CD4-positive, alpha-beta T cell treated with Interleukin-4 for 4 hours (primary cell): ENCODE measurements around the gene BCL7B.
"Not testable (repeated sequence)": the region's sequence is repeated elsewhere in the genome, so short reads cannot be mapped to it uniquely, and the experiment has no call there.

Experiments
- DNase-seq: peaks from one replicate; pipeline ENCODE4 v3.0.0-alpha.2; 2020

Gene BCL7B

DNA sequence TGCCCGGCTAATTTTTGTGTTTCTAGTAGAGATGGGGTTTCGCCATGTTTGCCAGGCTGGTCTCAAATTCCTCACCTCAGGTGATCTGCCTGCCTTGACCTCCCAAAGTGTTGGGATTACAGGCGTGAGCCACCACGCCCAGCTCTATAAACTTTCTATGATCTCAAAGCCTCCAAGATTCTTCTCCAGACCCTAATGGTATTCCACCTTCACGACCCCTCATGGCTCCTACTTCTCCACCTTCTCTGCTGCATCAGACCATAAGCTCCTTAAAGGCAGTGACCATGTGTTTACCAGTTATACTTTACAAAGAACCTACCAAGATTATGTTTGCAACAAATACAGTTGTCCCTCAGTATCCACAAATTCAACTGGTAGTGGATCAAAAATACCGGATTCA lies 25.3 kb downstream of the BCL7B start:
- no peak for DNase-seq

GRCh38 chr7:73530800-73531199 lies 26.7 kb downstream of the BCL7B start:
- no peak for DNase-seq

- DNase-seq: no peak
These were observed 30.3 kb downstream of the BCL7B start for GRCh38 chr7:73526896-73527821.

DNA sequence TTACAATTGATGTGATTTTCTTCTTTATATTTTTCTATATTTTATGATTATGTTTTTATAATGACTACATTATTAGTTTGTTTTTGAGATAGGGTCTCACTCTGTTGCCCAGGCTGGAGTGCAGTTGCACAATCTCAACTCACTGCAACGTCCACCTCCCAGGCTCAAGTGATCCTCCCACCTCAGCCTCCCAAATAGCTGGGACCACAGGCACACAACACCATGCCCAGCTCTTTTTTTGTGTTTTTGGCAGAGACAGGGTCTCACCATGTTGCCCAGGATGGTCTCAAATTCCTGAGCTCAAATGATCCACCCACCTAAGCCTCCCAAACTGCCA lies 31.4 kb downstream of the BCL7B start:
- DNase-seq: not testable (repeated sequence)

GRCh38 chr7:73522105-73522872 lies 35.2 kb downstream of the BCL7B start, which contains the start of gene BAZ1B:
Gene BAZ1B, minus strand, starts transcription at chr7:73522293. Its CDS starts 360 bp downstream, at chr7:73521933.
- peak; percentile 99 for DNase-seq

- DNase-seq: no peak
These were observed 35.8 kb downstream of the BCL7B start for GRCh38 chr7:73521636-73522104.

- no peak for DNase-seq
These were observed 36.5 kb downstream of the BCL7B start for GRCh38 chr7:73520673-73521635.

DNA sequence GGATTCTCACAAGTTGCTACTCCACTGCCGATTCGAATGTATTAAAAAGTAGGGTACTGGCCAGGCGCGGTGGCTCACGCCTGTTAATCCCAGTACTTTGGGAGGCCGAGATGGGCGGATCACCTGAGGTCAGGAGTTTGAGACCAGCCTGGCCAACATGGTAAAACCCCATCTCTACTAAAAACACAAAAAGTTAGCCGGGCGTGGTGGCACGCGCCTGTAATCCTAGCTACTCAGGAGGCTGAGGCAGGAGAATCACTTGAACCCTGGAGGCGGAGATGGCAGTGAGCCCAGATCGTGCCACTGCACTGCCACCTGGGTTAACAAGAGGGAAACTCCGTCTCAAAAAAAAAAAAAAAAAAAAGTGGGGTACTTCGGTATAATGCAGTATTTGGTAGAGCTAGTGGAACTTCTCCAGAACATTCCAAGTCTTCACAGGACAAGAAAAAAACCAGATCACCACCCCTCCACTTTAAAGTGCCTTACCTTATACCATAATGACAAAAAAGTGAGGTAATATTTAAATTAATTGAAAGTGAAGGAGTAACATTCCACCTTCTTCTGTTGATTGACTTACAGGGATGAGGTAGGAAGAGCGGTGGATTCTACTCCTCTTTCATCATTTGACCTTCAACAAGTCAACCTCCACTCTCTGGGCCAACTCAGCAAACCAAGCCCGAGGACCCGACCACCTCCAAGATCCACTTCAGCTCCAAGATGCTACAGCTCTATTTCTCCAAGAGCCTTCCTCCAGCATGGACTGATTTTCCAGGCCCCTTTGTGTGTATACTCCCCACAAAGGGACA lies 37.4 kb downstream of the BCL7B start:
- peak; percentile 29 for DNase-seq

DNA sequence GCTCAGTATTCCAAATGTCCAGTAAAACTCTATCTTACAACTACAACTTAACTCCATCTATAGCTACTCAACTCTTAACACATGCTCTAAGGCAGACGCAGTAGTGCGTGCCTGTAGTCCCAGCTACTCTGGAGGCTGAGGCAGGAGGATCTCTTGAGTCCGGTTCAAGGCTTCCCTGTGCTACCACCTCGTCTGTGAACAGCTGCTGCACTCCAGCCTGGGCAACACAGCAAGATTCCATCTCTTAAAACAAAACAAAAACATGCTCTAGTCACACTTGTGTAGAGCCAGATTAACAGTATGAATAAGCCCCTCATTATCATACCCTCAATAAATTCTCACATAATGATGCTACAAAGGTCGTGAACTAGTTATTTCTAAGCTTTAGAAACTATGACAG lies 39.0 kb downstream of the BCL7B start:
- DNase-seq: no peak

DNA sequence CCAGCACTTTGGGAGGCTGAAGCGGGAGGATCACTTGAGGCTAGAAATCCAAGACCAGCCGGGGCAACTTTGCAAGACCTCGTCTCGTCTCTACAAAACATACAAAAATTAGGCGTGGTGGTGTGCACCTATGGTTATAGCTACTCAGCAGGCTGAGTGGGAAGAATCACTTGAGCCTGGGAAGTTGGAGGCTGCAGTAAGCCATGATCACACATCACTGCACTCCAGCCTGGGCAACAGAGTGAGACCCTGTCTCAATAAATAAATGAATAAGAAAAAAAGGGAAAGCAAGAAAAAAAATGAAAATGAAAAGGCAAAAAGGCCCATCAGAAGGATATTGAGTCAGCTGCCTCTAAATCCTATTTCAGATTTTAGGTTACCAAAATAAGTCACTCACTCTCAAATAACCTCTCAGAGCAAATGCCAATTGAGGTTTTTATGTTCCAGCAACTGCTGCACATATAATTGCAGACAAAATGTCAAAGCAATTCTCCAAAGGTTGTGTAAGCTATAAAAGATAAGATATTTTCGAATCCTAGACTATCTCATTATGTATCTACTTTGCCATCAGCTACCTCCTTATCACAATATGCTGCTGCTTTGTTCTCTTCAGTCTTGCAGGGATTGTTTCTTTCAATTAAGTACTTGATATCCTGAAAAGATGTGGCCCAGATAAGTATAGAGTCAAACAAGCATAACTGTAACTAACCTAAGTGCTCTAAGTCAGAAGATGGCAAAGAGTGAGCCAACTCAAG lies 40.1 kb downstream of the BCL7B start:
- DNase-seq: no peak

DNA sequence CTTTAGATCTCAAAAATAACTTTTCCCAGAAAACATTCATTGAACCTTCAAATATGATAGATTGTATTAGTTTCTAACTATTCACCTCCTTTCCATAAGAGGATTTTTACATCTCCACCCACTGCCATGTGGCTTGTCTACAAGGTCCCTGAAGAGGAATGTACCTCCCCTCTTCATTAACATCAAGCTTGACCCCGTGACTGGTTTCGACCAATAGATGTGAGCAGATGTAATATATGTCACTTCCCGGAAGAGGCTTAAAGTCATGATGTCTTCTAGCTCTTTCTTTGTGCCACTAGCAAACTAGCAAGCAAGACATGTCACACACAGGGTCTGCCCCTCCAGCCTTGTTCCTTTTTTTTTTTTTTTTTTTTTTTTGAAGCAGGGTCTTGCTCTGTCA lies 42.3 kb downstream of the BCL7B start:
- DNase-seq: no peak

DNA sequence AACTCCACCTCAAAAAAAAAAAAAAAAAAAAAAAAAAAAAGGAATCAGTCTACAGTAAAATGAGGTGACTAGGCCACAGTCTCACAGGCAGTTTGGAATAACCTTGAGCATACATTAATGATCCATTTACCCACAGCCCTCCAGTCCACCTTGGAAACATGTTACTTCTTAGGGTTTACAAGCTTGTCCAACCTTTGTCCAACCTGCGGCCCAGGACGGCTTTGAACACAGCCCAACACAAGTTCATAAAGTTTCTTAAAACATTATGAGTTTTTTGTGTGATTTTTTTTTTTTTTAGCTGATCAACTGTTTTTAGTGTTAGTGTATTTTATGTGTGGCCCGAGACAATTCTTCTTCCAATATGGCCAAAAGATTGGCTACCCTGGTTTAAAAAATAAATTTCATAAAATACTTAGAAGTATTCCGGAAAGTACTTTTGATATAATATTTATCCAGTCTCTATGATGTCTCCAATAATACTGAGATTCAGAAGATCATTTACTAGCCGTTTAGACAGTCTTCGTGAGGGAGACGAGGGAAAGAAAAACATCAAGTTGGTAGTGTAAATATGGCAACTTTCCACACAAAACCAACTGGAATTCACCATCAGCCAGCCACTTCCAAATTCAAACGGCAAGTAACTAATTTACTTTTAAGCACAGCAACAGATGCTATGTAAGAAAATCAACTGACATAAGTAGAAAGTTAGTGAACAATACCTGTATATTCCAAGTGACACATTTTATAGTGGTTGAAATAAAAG lies 45.3 kb downstream of the BCL7B start:
- DNase-seq: no peak

DNA sequence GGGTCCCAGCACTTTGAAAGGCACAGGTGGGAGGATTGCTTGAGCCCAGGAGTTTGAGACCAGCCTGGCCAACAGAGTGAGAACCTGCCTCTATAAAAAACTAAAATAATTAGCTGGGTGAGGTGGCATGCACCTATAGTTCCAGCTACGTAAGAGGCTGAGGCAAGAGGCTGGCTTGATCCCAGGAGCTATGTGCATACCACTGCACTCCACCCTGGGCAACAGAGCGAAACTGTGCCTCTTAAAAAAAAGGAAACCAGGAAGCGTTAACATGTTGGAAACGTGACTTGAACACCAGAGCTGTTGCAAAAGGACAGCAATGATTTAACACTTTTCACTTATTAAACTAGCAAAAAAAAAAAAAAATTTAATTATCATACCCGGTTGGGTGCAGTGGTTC lies 48.0 kb downstream of the BCL7B start:
- no peak for DNase-seq

DNA sequence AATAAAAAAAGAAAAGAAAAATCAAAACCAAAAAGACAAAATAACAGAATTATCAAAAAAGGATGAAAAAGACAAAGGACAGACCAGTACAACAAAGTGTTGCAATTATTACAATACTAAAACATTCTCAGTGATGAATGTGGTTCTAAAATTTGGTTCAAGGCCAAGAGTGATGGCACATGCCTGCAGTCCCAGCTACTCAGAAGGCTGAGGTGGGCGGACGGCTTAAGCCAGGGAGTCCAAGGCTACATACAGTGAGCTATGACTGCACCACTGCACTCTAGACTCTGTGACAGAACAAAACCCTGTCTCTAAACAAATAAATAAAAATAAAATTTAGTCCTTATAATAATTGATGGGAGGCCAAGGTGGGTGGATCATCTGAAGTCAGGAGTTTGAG lies 49.9 kb downstream of the BCL7B start:
- no peak for DNase-seq

DNA sequence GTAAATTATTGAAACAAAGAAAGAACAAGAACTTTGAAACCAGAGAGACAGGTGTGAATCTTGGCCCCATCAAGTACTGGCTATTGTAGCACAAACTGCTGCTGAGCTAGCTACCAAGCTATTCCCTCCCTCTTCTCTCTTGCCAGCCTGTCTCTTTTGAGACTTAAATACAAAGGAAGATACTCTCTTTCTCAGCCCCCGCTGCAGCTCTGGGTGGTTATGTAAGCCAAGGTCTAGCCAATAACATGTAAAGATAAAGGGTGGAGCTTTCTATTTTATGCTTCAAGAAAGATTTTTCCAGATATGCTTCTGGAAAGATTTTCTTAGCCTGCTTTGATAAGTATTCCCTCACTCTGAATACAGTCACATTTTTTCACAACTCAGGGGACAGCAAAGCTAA lies 52.6 kb downstream of the BCL7B start:
- DNase-seq: no peak

DNA sequence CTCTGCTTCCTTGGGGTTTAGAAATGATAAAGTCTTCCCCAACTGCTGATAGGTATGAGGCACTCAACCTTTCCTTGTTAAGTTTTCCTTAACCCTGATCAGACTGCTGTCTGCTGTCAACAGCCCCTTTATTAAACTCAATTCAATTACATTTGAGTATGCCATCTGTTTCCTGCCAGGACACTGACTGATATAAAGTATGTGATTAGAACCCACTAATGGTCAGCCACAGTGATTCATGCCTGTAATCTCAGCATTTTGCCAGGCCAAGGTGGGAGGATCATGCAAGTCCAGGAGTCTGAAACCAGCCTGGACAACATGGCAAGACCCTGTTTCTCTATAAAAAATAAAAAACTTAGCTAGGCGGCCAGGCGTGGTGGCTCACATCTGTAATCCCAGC lies 53.5 kb downstream of the BCL7B start:
- DNase-seq: no peak

DNA sequence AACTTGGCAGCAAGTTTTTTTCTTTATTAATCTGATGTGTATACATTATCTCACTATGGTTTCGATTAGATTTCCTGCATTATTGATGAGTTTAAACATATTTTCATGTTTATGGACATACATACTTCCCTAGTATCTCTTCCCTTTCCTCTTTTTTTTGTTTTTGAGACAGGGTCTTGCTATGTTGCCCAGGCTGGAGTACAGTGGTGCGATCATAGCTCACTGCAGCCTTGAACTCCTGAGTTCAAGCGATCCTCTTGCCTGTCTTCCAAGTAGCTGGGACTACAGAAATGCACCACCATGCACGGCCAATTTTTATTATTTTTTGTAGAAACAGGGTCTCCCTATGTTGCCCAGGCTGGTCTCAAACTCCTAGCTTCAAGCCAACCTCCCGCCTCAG lies 54.3 kb downstream of the BCL7B start:
- DNase-seq: no peak

GRCh38 chr7:73496626-73497025 lies 60.9 kb downstream of the BCL7B start:
- no peak for DNase-seq

- not testable (repeated sequence) for DNase-seq
These were observed 62.0 kb downstream of the BCL7B start for GRCh38 chr7:73495507-73495906.

DNA sequence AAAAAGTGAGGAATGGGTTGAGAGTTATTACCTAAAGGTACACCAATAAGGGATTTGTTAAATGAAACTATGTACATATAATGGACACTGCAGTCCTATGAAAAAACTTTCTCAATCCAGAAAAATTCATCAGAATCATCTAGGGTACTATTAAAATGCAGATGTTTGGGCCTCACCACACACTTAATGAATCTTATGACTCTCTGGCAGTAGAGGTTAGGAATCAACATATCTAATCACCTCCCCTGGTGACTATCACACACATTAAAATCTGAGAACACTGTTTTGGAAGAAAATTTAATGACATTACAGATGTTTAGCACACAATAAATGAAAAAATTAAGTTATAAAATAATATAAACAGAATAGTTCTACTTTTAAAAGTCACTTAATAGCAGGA lies 67.5 kb downstream of the BCL7B start:
- no peak for DNase-seq
